Activated CD4-positive, alpha-beta T cell treated with anti-CD3 and anti-CD28 coated beads, Interleukin-2, amount 10 ng/mL, durations not matched to agents 7 days and 5 days (primary cell): Measurements from ENCODE around the gene ZNF391. TPM values are rescaled to one million over a fixed set of nuclear protein-coding genes. Genes with fewer than 3 reads are reported as not detected.
"Not testable (repeated sequence)": the region's sequence is repeated elsewhere in the genome, so short reads cannot be mapped to it uniquely, and the experiment has no call there.

Experiments used
- CTCF ChIA-PET: fragments of 350-600 bp; sonication (Branson Sonifier 250); formaldehyde crosslinking; loops from one replicate; lab custom pipeline; 2021; ENCODE audit warnings: antibody characterized with exemption; lab: Charles Lee
- POLR2A ChIA-PET: fragments of 350-600 bp; sonication (Branson Sonifier 250); formaldehyde crosslinking; loops from one replicate; lab custom pipeline; 2021; ENCODE audit warnings: antibody characterized with exemption; lab: Charles Lee
- DNase-seq: peaks from one replicate; pipeline ENCODE4 v3.0.0-alpha.2; 2020
- H3K27ac Mint-ChIP-seq: one replicate; pipeline ENCODE4 v1.8.0; 2021; ENCODE audit warnings: mild to moderate bottlenecking, moderate library complexity, mixed read lengths
- H3K27me3 Mint-ChIP-seq: one replicate; pipeline ENCODE4 v1.8.0; 2021; ENCODE audit warnings: mixed read lengths
- H3K36me3 Mint-ChIP-seq: one replicate; pipeline ENCODE4 v1.8.0; 2021; ENCODE audit warnings: low read depth, mixed read lengths
- H3K4me1 Mint-ChIP-seq: one replicate; pipeline ENCODE4 v1.8.0; 2021; ENCODE audit warnings: mixed read lengths
- H3K4me3 Mint-ChIP-seq: one replicate; pipeline ENCODE4 v1.8.0; 2021; ENCODE audit warnings: mild to moderate bottlenecking, moderate library complexity, mixed read lengths
- H3K9me3 Mint-ChIP-seq: one replicate; pipeline ENCODE4 v1.8.0; 2021; ENCODE audit warnings: mixed read lengths
- total RNA-seq, 2 experiments: library from RNA; stranded (reverse); gene quantifications; one replicate each; pipeline ENCODE4 v1.2.3, GENCODE V29; 2021

The ZNF391 gene
- total RNA-seq, result 1 to 10 TPM; 2.0 to 3.2 TPM

DNA sequence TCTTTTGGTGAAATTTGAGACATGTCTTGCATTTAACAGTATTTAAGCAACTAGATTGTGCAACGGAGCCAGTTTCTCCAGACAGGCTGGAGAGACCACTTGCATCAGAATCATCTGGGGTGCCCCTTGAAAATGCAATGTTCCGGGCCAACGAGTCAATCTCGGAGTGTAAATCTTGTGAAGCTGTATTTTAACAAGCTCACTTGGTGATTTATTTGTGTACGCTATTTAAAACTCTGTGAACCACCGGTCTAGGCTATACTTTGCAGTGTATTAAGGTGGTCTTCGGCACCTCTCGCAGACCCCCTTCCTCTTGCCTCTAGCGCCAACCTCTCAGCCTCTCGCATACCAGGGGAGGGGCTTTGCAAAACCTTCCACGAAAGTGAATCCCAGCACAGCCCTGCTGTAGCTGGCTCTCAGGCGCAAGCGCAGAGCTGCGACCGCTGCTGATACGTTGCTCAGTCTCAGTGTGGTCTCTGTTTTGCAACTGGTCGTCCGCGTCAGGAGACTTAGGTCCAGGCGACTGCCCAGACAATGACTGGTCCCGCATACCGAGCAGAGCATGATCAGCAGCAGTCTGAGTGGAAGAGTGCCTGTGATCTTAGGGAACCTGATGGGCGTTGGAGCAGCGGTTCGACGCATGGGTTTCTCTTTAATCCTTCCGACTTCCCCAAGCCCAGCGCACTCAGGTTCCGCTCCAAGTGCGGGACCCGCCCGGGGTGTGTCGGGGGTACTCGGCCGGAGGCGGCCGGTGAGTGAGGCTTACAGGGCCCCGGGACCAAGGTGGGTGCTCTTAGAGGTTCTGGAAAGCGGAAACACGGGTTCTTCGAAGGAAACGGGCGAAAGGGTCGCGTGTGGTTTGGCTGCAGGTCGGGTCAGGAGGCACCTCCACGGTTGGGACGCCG is at the start of gene ZNF391:
ZNF391 (plus strand) TSS at position 467 of the 905 bp plus-strand sequence. CDS start 11,612 bp downstream, outside the sequence.
- Mint-ChIP-seq H3K27ac (peak within 1 kb of the TSS; percentile 85), H3K27me3 (peaks cover 20% of the 10 kb centered on the region), H3K4me3 (peak within 1 kb of the TSS; percentile 85), H3K4me1 (peaks cover 19% of the 10 kb centered on the region), H3K36me3 (no peaks in the 10 kb centered on the region), H3K9me3 (peaks cover 9% of the 10 kb centered on the region)
- DNase-seq, result peak; percentile 67
- POLR2A ChIA-PET, result no interaction called here
- CTCF ChIA-PET, result interaction anchor here (0.6 to 1.2 kb wide), 2 partner anchors 231 to 1449 kb away, joined by 3 read pairs; no protein-coding TSS in a partner anchor

DNA sequence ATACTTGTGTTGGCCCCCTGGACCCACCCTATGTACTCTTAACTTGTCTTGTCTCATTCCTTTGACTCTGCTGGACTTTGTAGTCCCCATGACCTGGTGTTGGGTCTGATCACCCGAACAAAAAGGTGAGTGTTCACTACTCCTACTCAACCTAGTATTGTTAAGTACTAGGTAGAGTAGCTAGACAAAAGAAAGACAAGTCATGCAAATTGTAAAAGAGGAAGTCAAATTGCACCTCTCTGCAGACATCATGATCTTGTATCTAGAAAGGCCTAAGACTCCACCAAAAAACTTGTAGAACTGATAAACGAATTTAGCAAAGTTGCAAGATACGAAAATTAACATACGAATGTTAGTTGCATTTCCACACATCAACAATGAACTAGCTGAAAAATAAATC is 35.7 kb upstream of the ZNF391 start:
- peaks cover 7% of the 10 kb centered on the region for H3K27me3 Mint-ChIP-seq
- H3K4me3 Mint-ChIP-seq, result no peak overlapping the region
- ChIA-PET CTCF (interaction anchor here (1.2 kb wide), 1 partner anchor 9 kb away, joined by 4 read pairs; no protein-coding TSS in a partner anchor), POLR2A (no interaction called here)
- no peaks in the 10 kb centered on the region for H3K4me1 Mint-ChIP-seq
- peaks cover 23% of the 10 kb centered on the region for H3K9me3 Mint-ChIP-seq
- H3K36me3 Mint-ChIP-seq, result no peaks in the 10 kb centered on the region
- DNase-seq, result no peak
- H3K27ac Mint-ChIP-seq, result no peak overlapping the region

DNA sequence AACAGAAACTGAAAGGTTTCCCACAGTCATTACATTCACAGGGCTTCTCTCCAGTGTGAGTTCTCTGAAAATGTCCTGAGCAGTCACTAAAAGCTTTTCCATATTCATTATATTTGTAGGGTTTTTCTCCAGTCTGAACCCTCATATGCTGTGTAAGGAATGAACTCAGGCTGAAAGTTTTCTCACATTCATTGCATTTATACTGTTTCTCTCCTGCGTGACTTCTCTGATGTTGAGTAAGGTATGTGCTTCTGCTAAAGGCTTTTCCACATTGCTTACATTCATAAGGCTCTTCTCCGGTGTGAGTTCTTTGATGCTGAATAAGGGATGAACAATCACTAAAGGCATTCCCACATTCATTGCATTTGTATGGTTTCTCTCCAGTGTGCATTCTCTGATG is 29.8 kb upstream of the ZNF391 start:
- H3K27me3 Mint-ChIP-seq, result peaks cover 2% of the 10 kb centered on the region
- peaks cover 8% of the 10 kb centered on the region for H3K36me3 Mint-ChIP-seq
- peaks cover 56% of the 10 kb centered on the region for H3K9me3 Mint-ChIP-seq
- DNase-seq, result no peak
- POLR2A ChIA-PET, result no interaction called here
- no peak overlapping the region for H3K4me3 Mint-ChIP-seq
- H3K27ac Mint-ChIP-seq, result no peak overlapping the region
- no peaks in the 10 kb centered on the region for H3K4me1 Mint-ChIP-seq
- CTCF ChIA-PET, result no interaction called here

DNA sequence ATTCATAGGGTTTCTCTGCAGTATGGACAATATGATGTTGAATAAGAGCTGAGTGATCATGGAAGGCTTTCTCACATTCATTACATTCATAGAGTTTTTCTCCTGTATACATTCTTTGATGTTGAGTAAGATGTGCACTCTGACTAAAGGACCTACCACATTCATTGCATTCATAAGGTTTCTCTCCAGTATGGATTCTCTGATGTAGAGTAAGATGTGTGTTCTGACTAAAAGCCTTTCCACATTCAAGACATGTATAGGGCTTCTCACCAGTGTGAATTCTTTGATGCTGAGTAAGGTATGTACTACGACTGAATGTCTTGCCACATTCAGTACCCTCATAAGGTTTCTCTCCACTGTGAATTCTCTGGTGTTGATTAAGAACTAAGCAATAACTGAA is 29.3 kb upstream of the ZNF391 start:
- peaks cover 2% of the 10 kb centered on the region for H3K27me3 Mint-ChIP-seq
- H3K27ac Mint-ChIP-seq, result no peak overlapping the region
- POLR2A ChIA-PET, result no interaction called here
- H3K36me3 Mint-ChIP-seq, result peaks cover 8% of the 10 kb centered on the region
- H3K9me3 Mint-ChIP-seq, result peaks cover 54% of the 10 kb centered on the region
- no peaks in the 10 kb centered on the region for H3K4me1 Mint-ChIP-seq
- DNase-seq, result no peak
- CTCF ChIA-PET, result no interaction called here
- H3K4me3 Mint-ChIP-seq, result no peak overlapping the region

DNA sequence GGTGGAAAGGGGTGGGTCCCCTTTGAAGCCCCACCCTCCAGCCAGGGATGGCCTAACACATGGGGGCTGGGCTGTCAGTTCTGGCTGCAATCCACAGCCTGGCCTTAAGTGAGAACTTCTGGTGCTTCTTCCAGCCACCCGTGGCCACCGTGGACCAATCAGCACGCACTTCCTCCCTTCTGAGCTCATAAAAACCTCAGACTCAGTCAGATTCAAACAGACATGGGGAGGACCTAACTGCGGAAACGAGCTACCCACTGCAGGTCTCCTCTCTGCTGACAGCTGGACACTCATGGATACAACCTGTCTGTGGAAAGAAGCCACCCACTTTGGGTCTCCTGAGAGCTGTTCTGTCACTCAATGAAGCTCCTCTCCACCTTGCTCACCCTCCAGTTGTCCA is 20.4 kb upstream of the ZNF391 start:
- H3K9me3 Mint-ChIP-seq, result peaks cover 19% of the 10 kb centered on the region
- peaks cover 2% of the 10 kb centered on the region for H3K36me3 Mint-ChIP-seq
- no peaks in the 10 kb centered on the region for H3K4me1 Mint-ChIP-seq
- no peak for DNase-seq
- H3K27me3 Mint-ChIP-seq, result no peaks in the 10 kb centered on the region
- ChIA-PET POLR2A (no interaction called here), CTCF (interaction anchor here (0.5 to 0.6 kb wide), 2 partner anchors 8 to 99 kb away, joined by 3 to 4 read pairs; no protein-coding TSS in a partner anchor)
- H3K4me3 Mint-ChIP-seq, result no peak overlapping the region
- no peak overlapping the region for H3K27ac Mint-ChIP-seq

DNA sequence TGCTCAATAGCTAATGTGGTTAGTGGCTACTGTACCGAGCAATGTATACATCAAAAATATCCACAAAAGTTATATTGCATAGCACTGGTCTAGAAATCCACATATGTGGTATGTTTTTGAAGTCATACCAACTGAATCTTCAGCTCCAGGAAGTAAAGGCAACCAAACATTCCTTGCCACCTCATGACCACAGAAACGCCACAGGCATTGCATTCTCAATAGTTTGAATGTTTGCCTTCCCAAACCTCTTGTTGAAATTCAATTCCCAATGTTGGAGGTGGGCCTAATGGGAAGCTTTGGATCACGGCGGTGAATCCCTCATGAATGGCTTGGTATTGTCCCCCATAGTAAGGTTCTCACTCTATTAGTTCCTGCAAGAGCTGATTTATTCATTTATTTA is 18.2 kb upstream of the ZNF391 start:
- Mint-ChIP-seq H3K4me3 (no peak overlapping the region), H3K27me3 (peaks cover 6% of the 10 kb centered on the region), H3K27ac (no peak overlapping the region), H3K4me1 (peaks cover 17% of the 10 kb centered on the region), H3K36me3 (peaks cover 2% of the 10 kb centered on the region), H3K9me3 (peaks cover 19% of the 10 kb centered on the region)
- ChIA-PET POLR2A (no interaction called here), CTCF (interaction anchor here (0.8 kb wide), 1 partner anchor 25 kb away, joined by 3 read pairs; no protein-coding TSS in a partner anchor)
- no peak for DNase-seq

DNA sequence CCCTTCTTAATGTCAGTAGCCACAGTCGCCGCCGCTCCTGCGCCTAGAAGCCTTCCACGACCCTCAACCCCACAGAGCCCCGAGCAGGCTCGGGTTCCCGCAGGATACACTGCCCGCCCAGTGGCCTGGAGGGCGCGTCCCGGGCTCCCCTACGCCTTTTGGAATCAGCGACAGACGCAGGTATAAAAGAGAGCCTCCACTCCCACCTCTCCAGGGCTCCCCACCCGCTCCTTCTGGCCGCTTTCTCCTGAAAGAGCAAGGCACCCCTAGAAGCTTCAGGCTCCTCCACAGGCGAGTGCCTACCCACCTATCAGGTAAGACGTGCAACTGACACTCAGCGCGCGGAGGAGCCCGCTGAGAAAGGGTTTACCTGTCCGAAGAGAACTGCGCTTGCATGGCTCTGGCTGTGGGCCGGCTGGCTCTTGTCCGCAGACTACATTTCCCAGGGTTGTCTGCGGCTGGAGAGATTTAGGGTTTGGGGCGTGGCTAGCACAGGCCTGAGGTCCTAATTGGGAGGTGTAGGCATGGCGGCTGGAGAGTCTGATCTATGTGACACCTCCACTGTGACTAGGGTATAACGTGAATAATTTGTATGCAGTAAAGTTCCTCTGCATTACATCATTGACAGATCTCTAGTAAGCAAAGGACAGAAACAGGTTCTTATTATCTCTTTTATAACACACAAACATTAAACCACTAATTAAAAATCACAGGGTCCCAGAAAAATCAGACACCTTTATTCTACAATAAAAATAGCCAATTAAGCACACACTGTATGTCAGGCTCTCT is 13.5 kb upstream of the ZNF391 start:
- Mint-ChIP-seq H3K27me3 (peaks cover 6% of the 10 kb centered on the region), H3K36me3 (peaks cover 2% of the 10 kb centered on the region), H3K9me3 (peaks cover 3% of the 10 kb centered on the region), H3K4me1 (peaks cover 21% of the 10 kb centered on the region), H3K4me3 (peak overlapping the region; percentile 76), H3K27ac (peak overlapping the region; percentile 82)
- DNase-seq, result peak; percentile 70
- ChIA-PET CTCF (interaction anchor here (1.5 kb wide), 1 partner anchor 421 kb away, joined by 11 read pairs; no protein-coding TSS in a partner anchor), POLR2A (no interaction called here)

DNA sequence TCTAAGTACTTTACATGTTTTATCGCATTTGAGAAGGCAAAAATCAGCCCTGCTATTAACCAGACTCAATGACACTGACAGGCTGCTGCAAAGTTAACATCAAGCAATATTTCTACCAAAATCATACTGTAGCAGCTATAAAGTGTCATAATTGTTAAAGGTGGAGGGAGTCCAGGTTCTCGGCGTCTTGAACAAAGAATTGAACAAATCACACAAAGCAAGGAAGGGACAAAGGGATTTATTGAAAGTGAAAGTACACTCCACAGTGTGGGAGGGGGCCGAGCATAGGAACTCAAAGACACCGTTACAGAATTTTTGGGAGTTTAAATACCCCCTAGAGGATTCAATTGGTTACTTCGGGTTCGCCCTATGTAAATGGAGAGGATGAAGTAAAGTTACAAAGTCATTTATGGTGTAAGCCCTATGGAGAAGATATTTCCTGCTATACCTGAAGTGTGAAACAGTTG is 12.9 kb upstream of the ZNF391 start:
- H3K36me3 Mint-ChIP-seq, result peaks cover 2% of the 10 kb centered on the region
- H3K27me3 Mint-ChIP-seq, result peaks cover 6% of the 10 kb centered on the region
- peaks cover 3% of the 10 kb centered on the region for H3K9me3 Mint-ChIP-seq
- H3K4me1 Mint-ChIP-seq, result peaks cover 21% of the 10 kb centered on the region
- CTCF ChIA-PET, result no interaction called here
- no peak for DNase-seq
- peak overlapping the region; percentile 82 for H3K27ac Mint-ChIP-seq
- H3K4me3 Mint-ChIP-seq, result peak overlapping the region; percentile 76
- POLR2A ChIA-PET, result no interaction called here

DNA sequence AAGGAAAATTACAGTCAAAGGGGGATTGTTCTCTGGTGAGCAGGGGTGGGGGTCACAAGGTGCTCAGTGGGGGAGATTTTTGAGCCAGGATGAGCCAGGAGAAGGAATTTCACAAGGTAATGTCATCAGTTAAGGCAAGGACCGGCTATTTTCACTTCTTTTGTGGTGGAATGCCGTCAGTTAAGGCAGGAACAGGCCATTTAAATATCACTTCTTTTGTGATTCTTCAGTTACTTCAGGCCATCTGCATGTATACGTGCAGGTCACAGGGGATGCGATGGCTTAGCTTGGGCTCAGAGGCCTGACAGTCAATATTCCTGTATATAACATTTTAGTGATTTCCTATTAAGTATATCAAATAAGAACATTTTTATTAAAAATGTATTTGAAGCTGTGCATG is 10.2 kb upstream of the ZNF391 start:
- CTCF ChIA-PET, result interaction anchor here (0.7 kb wide), 1 partner anchor 99 kb away, joined by 4 read pairs; no protein-coding TSS in a partner anchor
- Mint-ChIP-seq H3K9me3 (peaks cover 10% of the 10 kb centered on the region), H3K4me1 (peaks cover 21% of the 10 kb centered on the region)
- DNase-seq, H3K36me3 Mint-ChIP-seq, H3K27ac Mint-ChIP-seq, H3K4me3 Mint-ChIP-seq, H3K27me3 Mint-ChIP-seq, POLR2A ChIA-PET: not testable (repeated sequence)

DNA sequence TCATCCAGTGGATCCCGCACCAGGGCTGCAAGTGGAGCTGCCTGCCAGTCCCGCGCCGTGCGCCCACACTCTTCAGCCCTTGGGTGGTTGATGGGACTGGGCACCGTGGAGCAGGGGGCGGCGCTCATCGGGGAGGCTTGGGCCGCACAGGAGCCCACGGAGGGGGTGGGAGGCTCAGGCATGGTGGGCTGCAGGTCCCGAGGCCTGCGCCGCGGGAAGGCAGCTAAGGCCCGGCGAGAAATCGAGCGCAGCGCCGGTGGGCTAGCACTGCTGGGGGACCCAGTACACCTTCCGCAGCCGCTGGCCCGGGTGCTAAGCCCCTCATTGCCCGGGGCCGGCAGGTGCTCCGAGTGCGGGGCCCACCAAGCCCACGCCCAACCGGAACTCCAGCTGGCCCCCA is 7.6 kb upstream of the ZNF391 start:
- H3K36me3 Mint-ChIP-seq, DNase-seq, CTCF ChIA-PET, H3K4me3 Mint-ChIP-seq, H3K4me1 Mint-ChIP-seq, POLR2A ChIA-PET, H3K27me3 Mint-ChIP-seq, H3K27ac Mint-ChIP-seq: not testable (repeated sequence)
- peaks cover 12% of the 10 kb centered on the region for H3K9me3 Mint-ChIP-seq

DNA sequence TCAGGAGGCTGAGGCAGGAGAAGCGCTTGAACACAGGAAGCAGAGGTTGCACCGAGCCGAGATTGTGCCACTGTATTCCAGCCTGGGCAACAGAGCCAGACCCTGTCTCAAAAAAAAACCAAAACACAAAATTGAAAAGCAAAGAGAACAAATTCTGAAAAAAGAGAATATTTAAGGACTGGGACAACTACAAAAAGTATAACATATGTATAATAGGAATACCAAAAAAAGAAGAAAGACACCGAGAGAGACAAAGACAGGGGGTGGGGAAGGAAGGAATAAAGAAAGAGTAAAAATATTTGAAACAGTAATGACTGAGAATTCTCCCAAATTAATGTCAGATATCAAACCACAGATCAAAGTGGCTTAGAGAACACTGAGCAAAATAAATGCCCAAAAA is 5.5 kb upstream of the ZNF391 start:
- Mint-ChIP-seq H3K36me3 (no peaks in the 10 kb centered on the region), H3K27me3 (peaks cover 20% of the 10 kb centered on the region), H3K27ac (no peak overlapping the region), H3K9me3 (peaks cover 10% of the 10 kb centered on the region), H3K4me1 (peaks cover 2% of the 10 kb centered on the region), H3K4me3 (no peak overlapping the region)
- CTCF ChIA-PET, result no interaction called here
- no peak for DNase-seq
- POLR2A ChIA-PET, result no interaction called here

DNA sequence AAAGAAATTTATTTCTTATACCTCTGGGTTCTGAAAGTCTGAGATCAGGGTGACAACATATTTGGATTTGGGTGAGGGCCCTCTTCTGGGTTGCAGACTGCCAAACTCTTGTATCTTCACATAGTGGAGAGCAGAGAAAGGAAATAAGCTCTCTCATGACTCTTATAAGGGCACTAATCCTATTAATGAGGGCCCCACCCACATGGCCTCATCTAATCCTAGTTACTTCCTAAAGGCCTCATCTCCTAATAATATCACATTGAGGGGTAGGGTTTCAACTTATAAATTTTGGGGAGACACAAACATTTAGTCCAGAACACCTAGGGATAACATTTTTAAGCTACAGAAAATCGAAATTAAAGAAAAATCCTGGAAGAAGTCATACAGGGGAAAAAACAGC is 5.1 kb upstream of the ZNF391 start:
- Mint-ChIP-seq H3K36me3 (no peaks in the 10 kb centered on the region), H3K4me3 (no peak overlapping the region), H3K9me3 (peaks cover 10% of the 10 kb centered on the region), H3K4me1 (peaks cover 6% of the 10 kb centered on the region), H3K27ac (no peak overlapping the region), H3K27me3 (peaks cover 20% of the 10 kb centered on the region)
- CTCF ChIA-PET, result no interaction called here
- no peak for DNase-seq
- POLR2A ChIA-PET, result no interaction called here
